Spleen (tissue), 7 donors: ENCODE results near the gene RUFY3.

Source experiments
- POLR2A ChIP-seq, 3 donors: fragments of 450-650 bp; IDR thresholded peaks; one replicate each; pipeline ENCODE4 v1.5.1; 2017; ENCODE audit warnings: antibody characterized with exemption in 3 of 3, mild to moderate bottlenecking in 1 of 3
- TF ChIP-seq, protein P1 (sequence below), 11 experiments: fragments of 200-600 bp in 7 of 11; fragments of 450-650 bp in 4 of 11; sonication (generic) in 4 of 11; IDR thresholded peaks in 8 of 11; conservative IDR thresholded peaks in 3 of 11; 1 replicate in 7 of 11; 2 replicates in 4 of 11; pipeline versions ENCODE4 v1.4.0 to v1.8.0; 2016 to 2021; ENCODE audit warnings: antibody characterized with exemption in 11 of 11, inconsistent platforms in 4 of 11, mild to moderate bottlenecking in 1 of 11
- donor health status: DM: no; HTN: no; CAD: no; lungs with moderate emphysema.
- donor health status: DM: no; HTN: no; CAD: no.
- donor health status: DM: no; HTN: no; CAD: no.

DNA sequence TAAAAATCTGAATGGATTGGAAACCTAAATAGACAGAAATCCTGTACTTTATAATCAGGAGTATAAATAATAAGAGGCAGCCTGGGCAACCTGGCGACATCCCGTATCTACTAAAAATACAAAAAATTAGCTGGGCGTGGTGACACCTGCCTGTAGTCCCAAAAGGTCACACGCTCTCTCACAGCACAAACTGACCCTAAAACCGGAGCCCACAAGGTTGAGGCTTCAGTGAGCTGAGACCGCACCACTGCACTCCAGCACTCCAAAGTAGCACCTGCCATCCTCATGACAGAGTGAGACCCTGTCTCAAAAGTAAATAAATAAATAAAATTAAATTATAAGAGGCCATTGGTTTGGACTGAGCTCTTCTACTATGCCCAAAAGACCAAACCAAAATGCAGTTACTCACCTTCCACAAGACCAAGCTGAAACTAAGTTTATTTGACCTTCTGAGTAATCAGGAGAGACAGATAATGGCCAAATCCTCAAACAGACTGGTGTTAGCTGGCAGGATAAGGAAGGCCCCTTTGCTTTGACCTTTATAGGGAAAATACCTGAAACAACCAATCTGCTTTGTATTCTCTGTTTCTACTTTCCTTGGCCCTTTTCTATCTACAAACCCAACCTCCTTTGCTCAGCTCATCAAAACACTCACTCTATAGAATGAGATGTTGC is 121.1 kb downstream of the RUFY3 start:
- TF ChIP-seq, protein P1, sequence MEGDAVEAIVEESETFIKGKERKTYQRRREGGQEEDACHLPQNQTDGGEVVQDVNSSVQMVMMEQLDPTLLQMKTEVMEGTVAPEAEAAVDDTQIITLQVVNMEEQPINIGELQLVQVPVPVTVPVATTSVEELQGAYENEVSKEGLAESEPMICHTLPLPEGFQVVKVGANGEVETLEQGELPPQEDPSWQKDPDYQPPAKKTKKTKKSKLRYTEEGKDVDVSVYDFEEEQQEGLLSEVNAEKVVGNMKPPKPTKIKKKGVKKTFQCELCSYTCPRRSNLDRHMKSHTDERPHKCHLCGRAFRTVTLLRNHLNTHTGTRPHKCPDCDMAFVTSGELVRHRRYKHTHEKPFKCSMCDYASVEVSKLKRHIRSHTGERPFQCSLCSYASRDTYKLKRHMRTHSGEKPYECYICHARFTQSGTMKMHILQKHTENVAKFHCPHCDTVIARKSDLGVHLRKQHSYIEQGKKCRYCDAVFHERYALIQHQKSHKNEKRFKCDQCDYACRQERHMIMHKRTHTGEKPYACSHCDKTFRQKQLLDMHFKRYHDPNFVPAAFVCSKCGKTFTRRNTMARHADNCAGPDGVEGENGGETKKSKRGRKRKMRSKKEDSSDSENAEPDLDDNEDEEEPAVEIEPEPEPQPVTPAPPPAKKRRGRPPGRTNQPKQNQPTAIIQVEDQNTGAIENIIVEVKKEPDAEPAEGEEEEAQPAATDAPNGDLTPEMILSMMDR (IDR thresholded peaks at IDR 0.05 in 8 of 11, conservative IDR thresholded peaks at IDR 0.05 in 3 of 11), result no peak
- no peak for TF ChIP-seq POLR2A (IDR thresholded peaks at IDR 0.05)
